NCI-H460 (cell line): ENCODE data around the gene TSPAN32. TPM values are rescaled to one million over a fixed set of nuclear protein-coding genes. Genes with fewer than 3 reads are reported as not detected.
"Not testable (repeated sequence)": the region's sequence is repeated elsewhere in the genome, so short reads cannot be mapped to it uniquely, and the experiment has no call there.

Experiments used
- DNase-seq: peaks from one replicate; pipeline ENCODE4 v3.0.0-alpha.2; 2016; ENCODE audit warnings: low read depth; ENCODE audit errors: extremely low read depth
- small RNA-seq, 2 experiments: library from RNA; depleted of rRNA; stranded (forward); fragments of <200 nt; gene quantifications; one replicate each; pipeline ENCODE3, GENCODE V24; 2014
- total RNA-seq: library from RNA; depleted of rRNA; stranded (reverse); fragments of >200 nt; shearing (Covaris generic); gene quantifications from 2 replicates; pipeline ENCODE4 v1.2.3, GENCODE V29; 2014; rRNA removed

TSPAN32 gene
- total RNA-seq, 1 experiment from 2014 or later, result not detected

DNA sequence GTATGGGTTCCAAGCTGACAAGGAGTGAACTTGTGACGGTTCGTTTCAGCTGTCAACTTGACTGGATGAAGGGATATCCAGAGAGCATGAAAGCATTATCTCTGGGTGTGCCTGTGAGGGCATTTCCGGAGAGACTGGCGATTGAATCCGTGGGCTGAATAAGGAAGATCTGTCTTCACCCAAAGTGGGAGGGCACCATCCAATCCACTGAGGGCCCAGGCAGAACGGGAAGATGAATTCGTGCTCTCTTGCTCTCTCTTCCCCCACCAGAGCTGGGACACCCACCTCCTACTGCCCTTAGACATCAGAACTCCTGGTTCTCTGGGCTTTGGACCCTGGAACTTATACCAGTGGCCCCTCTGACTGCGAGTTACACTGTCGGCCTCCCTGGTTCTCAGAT lies 59.8 kb downstream of the TSPAN32 start:
- no peak for DNase-seq

DNA sequence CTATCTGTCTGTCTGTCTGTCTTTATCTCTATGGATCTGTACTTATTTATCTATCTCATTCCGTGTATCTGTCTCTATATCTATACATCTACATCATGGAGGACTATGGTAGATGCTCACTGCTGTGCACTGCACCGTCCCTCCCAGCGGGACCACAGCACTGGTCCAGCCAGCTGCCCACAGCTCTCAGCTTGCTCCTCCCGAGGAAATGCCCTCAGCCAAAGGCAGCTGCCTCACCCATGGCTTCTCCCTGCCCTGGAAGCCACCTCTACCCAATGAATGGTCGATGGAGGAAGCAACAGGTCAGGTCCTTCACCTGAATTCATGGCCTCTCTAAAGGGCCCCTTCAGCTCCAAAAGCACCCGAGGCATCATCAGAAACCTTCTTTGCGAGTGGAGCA lies 60.6 kb downstream of the TSPAN32 start:
- no peak for DNase-seq

DNA sequence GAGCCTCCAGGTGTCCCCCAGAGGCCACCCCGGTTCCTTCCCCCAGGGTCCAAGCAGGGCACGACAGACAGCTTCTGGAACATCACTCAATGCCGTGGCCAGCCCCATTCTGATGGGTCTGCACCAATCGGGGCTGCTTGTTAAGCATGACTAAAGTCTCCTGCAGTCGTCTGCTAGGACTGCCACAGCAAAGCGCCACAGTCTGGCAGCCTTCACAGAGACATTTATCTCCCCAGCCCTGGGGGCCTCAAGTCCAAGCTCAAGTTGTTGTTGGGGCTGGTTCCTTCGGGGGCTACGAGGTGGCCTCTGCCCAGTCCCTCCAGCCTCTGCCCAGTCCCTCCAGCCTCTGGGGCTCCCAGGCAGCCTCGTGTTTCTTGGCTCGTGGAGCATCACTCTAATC lies 61.3 kb downstream of the TSPAN32 start:
- DNase-seq, result no peak

DNA sequence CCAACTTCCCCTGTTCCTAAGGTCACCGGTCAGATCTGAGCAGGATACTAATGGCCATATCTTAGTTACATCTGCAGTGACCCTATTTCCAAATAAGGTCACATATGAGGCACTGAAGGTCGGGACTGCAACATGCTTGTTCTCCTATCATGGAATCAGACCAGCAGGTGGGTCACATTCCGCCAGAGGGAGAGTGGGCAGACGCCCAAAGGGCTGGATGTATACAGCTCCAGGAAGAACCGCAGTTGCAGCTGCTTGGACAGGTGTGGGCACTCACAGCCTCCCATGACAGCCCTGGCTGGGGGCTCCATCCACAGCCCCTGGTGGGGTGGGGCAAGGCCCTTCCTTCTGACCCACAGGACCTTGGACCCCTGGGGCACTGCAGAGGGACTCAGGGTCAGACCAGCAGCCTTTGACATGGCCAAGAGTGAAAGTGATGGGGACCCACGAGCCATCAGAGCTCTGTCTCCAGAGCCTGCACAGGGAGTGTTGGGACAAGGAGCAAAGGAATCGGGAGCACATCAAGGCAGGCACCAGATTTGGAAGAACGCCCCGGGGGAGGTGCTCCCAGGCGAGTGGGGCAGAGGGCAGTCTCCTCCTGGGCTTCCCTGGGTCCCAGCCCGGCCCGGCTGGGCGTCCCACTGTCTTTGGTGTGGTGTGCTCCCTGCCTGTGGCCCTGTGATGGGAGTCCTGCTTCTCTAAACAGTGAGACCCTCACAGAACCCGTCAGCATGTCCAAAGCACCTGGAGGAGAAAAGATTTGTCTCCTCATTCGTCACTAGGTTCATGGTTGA lies 62.0 kb downstream of the TSPAN32 start:
- DNase-seq, result no peak

DNA sequence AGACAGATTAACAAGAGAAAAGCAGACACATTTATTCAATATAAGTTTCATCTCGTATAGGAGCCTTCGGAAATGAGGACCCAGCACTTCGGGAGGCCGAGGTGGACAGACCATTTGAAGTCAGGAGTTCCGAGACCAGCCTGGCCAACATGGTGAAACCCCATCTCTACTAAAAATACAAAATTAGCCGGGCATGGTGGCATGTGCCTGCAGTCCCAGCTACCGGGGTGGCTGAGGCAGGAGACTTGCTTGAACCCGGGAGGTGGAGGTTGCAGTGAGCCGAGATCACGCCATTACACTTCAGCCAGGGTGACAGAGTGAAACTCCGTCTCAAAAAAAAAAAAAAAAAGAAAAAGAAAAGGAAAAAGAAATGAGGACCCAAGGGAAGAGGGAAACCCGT lies 62.6 kb downstream of the TSPAN32 start:
- DNase-seq, result not testable (repeated sequence)

DNA sequence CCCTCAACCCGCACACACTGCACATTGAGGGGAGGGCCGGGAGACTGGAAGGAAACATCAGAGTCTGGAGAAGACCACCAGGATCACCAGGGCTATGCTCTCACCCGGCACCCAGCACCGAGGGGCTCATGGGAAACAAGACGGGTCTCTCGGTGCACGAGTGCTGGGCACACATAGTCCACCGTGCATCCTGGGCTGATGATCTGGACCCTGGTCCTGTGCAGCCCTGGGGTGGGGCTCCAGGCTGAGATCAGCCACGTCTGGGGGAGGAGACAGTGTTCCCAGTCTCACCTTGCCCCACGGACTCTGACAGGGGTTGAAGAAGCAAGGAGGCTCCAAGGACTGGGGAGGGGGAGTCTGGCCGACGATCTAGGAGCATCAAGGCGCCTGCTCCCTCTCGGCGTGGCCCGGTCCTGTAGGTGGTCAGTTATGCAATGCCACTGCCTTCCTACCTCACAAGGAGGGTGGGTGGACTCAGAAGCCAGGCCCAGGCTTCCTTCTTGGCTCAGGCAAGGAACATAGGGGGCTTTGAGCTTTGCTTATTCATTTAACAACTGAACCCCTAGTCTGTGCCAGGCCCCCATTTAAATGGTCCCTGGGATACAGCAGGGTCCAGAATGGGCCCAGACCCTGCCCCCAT lies 63.9 kb downstream of the TSPAN32 start:
- DNase-seq, result no peak

DNA sequence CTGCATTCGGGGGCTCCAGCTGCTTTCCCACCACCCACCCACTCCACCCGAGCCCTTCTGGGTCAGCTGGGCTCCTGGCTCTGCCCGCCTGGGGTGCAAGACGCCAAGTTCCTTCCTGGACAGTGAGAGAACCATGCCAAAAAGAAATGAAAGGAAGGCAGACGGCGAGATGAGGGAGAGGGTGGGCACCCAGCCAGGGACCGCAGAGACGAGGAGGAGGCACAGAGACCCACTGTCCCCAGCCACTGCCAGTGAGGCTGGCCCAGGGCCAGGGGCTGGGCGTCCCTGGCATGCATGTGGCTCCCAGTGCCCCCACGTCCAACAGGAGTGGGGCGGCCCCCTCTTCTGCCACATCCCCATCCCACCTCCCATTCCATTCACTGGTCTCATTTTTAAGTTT lies 64.5 kb downstream of the TSPAN32 start:
- no peak for DNase-seq

DNA sequence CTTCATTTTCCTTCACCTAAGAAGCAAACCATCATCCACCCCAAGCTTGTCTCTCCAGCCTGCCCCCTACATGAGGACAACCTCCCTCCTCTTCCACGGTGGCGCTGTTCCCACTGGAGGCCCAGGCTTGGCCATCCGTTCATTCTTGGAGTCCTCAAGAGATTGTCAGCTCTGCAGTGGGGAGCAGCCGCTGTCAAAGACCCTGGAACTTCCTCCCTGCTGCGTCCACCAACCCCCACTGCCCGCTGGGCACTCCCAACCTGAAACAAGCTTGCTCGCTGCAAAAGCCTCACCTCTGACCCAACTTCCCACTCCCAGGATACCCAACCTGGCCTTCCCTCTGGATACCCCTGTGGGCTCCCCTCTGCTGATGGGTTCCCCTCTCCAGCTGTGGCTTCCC lies 64.9 kb downstream of the TSPAN32 start:
- DNase-seq, result no peak

DNA sequence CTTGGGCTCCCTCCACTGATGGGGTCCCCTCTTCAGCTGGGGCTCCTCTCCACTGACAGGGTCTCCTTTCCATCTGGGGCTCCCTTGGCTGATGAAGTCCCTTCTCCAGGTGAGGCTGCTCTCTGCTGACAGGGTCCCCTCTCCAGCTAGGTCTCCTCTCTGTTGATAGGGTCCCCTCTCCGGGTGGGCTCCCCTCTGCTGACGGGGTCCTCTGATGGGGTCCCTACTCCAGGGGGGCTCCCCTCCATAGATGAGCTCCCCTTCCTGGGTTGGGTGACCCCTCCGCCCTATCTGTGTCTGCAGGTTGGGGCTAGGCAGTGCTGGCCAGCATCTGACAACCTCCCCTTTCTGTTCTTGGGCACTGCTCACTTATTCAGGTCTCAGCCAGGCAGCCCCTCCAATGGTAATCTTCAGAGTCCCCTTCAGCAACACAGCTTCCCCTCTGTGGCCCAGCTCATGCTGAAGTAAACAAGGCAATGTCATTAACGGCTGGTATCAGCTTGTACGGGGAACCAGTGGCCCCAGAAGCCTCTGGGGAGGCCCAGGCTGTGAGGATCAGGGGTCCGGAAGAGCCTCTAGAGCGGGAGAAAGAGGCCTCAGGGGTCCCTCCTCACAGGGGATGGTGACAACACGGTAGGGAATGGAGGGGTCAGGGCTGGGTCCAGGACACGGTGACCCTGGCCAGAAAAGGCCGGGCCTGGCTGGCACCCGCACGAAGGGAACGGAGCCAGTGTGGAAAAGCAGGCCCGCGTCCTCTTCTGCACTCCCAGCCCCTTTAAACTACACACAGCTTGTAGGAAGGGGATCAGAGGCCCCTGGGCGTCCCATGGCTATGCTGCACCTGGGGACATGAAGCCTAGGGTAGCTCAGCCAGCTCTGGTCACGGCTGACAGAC lies 65.7 kb downstream of the TSPAN32 start:
- no peak for DNase-seq

Small RNA genes lying within 50 kb of the gene (small RNA-seq; reads per million reads assigned to genes)
- 0 reads per million in 2 experiments for gene RNU6-878P

Other genes with a start within 250 kb of the TSPAN32 start
- 0.15 and 0.20 TPM in 2 replicates for gene IGF2, start 162.6 kb upstream of the TSPAN32 start, total RNA-seq
- not detected in 2 replicates for gene INS, start 140.8 kb upstream of the TSPAN32 start, total RNA-seq
- not detected in 2 replicates for gene TH, start 130.2 kb upstream of the TSPAN32 start, total RNA-seq
- not detected in 2 replicates for gene ASCL2, start 31.4 kb upstream of the TSPAN32 start, total RNA-seq
- not detected in 2 replicates for gene C11orf21, start 95 bp upstream of the TSPAN32 start, total RNA-seq
- 75.2 and 83.6 TPM in 2 replicates for gene CD81, start 75.3 kb downstream of the TSPAN32 start, total RNA-seq
- 27.9 and 38.0 TPM in 2 replicates for gene TSSC4, start 98.7 kb downstream of the TSPAN32 start, total RNA-seq
- gene TRPM5, start 142.5 kb downstream of the TSPAN32 start, total RNA-seq, result not detected in 2 replicates
- gene KCNQ1, start 143.0 kb downstream of the TSPAN32 start, total RNA-seq, result 0.26 TPM in 1 of 2 replicates, not detected in the other